Osteoblast (primary cell): ENCODE measurements around the gene KIT. TPM values are rescaled to one million over a fixed set of nuclear protein-coding genes. Genes with fewer than 3 reads are reported as not detected.

Experiments used
- DNase-seq: peaks from one replicate; pipeline ENCODE4 v3.0.0; 2011; ENCODE audit warnings: low spot score, mixed read lengths; ENCODE audit not compliant: insufficient read length; ENCODE audit errors: missing footprints
- H2AFZ ChIP-seq: 2 replicates; pipeline ENCODE4 v1.6.0; 2011; ENCODE audit warnings: mild to moderate bottlenecking, low read length
- H3K27ac ChIP-seq: 2 replicates; pipeline ENCODE4 v1.5.1; 2011; ENCODE audit warnings: mild to moderate bottlenecking, low read depth, low read length, moderate library complexity
- H3K27me3 ChIP-seq: 2 replicates; pipeline ENCODE4 v1.6.0; 2012; ENCODE audit warnings: mild to moderate bottlenecking, control low read depth, inconsistent platforms, low read length, moderate library complexity; ENCODE audit not compliant: insufficient read depth
- H3K36me3 ChIP-seq: 2 replicates; pipeline ENCODE4 v1.5.1; 2011; ENCODE audit warnings: mild to moderate bottlenecking, low read length, control low read depth, moderate library complexity; ENCODE audit not compliant: insufficient read depth
- H3K4me1 ChIP-seq: 2 replicates; pipeline ENCODE4 v1.5.1; 2011; ENCODE audit warnings: mild to moderate bottlenecking, low read length, control low read depth, moderate library complexity; ENCODE audit not compliant: insufficient read depth
- H3K4me2 ChIP-seq: 2 replicates; pipeline ENCODE4 v1.6.0; 2011; ENCODE audit warnings: mild to moderate bottlenecking, low read length; ENCODE audit not compliant: insufficient read depth
- H3K4me3 ChIP-seq: fragments of 200-600 bp; sonication (generic); 3 replicates; pipeline ENCODE4 v1.5.1; 2012; ENCODE audit warnings: mild to moderate bottlenecking, low read length, inconsistent platforms; ENCODE audit not compliant: insufficient read depth
- H3K79me2 ChIP-seq: 2 replicates; pipeline ENCODE4 v1.6.0; 2012; ENCODE audit warnings: mild to moderate bottlenecking, low read length, control low read depth, inconsistent platforms; ENCODE audit not compliant: insufficient read depth
- H3K9me3 ChIP-seq: 2 replicates; pipeline ENCODE4 v1.5.1; 2011; ENCODE audit warnings: low read depth, low read length, control low read depth
- H4K20me1 ChIP-seq: 2 replicates; pipeline ENCODE4 v1.6.0; 2012; ENCODE audit warnings: mild to moderate bottlenecking, low read length, control low read depth; ENCODE audit not compliant: insufficient read depth
- total RNA-seq: library from RNA; depleted of rRNA; stranded (reverse); fragments of >200 nt; gene quantifications from 2 replicates; pipeline ENCODE4 v1.2.3, GENCODE V29; 2012
- TF ChIP-seq, protein P1 (sequence below): IDR thresholded peaks from 2 replicates; pipeline ENCODE4 v1.5.1; 2011; ENCODE audit warnings: mild to moderate bottlenecking, low read depth, low read length, moderate library complexity; ENCODE audit errors: extremely low read depth

Gene KIT
- total RNA-seq, 1 donor = 0.36 TPM

DNA sequence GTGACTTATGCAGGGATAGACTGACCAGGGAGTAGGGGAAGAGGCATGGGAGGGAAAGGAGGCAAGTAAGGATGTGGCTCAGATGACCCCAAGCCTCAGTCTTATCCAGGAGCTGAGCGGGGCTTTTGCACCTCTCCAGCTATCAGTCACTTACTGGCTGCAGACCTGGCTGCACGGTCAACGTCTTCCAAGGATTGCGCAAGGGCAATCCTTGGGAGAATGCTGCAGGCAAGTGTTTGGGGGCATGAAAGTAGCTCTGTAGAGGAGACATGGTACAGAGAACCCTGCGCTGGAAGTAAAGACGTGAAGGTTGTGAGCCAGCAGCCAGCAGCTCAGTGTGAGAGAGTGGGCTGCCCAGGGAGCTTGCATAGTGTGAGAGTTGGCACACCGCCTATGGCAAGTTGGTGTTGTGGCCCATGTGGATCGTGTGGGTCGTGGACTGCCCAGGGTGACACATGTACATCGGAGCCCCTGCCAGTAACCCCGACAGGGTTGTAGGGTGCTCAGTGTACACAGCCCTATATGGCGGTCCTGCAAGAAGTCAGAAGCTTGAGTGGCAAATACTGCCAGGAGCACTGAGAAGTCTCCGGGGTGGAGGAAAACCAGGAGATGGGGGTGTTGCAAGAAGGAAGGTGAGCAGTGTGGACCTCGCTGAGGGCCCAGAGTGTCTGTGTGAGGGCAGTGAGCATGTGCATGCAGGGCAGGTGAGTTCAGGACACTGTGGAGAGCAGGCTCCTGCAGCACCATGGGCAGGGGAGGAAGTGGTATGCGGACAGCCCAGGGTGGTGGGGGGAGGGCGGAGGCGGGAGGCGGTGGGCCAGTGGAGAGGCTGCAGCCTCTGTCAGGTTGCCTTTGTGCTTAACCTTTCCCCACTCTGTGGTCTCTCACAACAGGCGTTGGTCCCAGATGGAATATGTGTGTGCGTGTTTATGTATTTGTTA lies 50.9 kb downstream of the KIT start:
- H2AFZ ChIP-seq = no peak overlapping the region
- H3K79me2 ChIP-seq = no peaks in the 10 kb centered on the region
- no peaks in the 10 kb centered on the region for H4K20me1 ChIP-seq
- H3K4me3 ChIP-seq = no peak overlapping the region
- no peak overlapping the region for H3K4me2 ChIP-seq
- H3K4me1 ChIP-seq = no peaks in the 10 kb centered on the region
- DNase-seq = no peak
- H3K27ac ChIP-seq = no peak overlapping the region
- H3K27me3 ChIP-seq = no peaks in the 10 kb centered on the region
- H3K9me3 ChIP-seq = no peaks in the 10 kb centered on the region
- TF ChIP-seq, protein P1, sequence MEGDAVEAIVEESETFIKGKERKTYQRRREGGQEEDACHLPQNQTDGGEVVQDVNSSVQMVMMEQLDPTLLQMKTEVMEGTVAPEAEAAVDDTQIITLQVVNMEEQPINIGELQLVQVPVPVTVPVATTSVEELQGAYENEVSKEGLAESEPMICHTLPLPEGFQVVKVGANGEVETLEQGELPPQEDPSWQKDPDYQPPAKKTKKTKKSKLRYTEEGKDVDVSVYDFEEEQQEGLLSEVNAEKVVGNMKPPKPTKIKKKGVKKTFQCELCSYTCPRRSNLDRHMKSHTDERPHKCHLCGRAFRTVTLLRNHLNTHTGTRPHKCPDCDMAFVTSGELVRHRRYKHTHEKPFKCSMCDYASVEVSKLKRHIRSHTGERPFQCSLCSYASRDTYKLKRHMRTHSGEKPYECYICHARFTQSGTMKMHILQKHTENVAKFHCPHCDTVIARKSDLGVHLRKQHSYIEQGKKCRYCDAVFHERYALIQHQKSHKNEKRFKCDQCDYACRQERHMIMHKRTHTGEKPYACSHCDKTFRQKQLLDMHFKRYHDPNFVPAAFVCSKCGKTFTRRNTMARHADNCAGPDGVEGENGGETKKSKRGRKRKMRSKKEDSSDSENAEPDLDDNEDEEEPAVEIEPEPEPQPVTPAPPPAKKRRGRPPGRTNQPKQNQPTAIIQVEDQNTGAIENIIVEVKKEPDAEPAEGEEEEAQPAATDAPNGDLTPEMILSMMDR = no peak
- H3K36me3 ChIP-seq = no peaks in the 10 kb centered on the region

GRCh38 chr4:54709400-54709799 lies 51.6 kb downstream of the KIT start:
- H3K27me3 ChIP-seq = no peaks in the 10 kb centered on the region
- no peak overlapping the region for H3K27ac ChIP-seq
- H3K4me1 ChIP-seq = no peaks in the 10 kb centered on the region
- no peak overlapping the region for H2AFZ ChIP-seq
- H3K4me3 ChIP-seq = no peak overlapping the region
- DNase-seq = no peak
- TF ChIP-seq, protein P1 = no peak
- H4K20me1 ChIP-seq = no peaks in the 10 kb centered on the region
- no peaks in the 10 kb centered on the region for H3K79me2 ChIP-seq
- no peaks in the 10 kb centered on the region for H3K9me3 ChIP-seq
- H3K36me3 ChIP-seq = no peaks in the 10 kb centered on the region
- H3K4me2 ChIP-seq = no peak overlapping the region

DNA sequence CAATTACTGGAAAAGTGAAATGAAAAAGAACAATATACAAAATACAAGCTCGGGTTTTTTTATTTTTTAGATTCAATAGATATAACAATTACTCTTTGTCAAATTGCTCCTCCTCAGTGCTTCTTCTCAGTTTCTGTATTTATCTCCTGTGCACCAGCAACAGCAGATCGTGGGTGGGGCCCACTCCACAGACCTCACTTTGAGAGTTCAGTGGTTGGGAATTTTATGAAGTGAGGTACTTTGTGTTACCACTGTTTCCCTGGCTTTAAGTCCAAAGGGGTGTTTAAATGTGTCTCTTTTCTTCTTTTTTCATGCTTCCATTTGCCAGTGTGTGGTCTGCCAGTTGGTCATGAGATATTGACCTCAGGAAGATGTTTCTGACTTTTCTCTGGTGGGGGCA lies 54.4 kb downstream of the KIT start:
- Histone ChIP-seq H3K4me2 (no peak overlapping the region), H2AFZ (no peak overlapping the region), H3K36me3 (no peaks in the 10 kb centered on the region), H3K27ac (no peak overlapping the region), H3K9me3 (no peaks in the 10 kb centered on the region), H3K79me2 (no peaks in the 10 kb centered on the region), H3K27me3 (no peaks in the 10 kb centered on the region), H3K4me1 (no peaks in the 10 kb centered on the region), H3K4me3 (no peak overlapping the region), H4K20me1 (no peaks in the 10 kb centered on the region)
- DNase-seq = no peak
- TF ChIP-seq, protein P1 = no peak

DNA sequence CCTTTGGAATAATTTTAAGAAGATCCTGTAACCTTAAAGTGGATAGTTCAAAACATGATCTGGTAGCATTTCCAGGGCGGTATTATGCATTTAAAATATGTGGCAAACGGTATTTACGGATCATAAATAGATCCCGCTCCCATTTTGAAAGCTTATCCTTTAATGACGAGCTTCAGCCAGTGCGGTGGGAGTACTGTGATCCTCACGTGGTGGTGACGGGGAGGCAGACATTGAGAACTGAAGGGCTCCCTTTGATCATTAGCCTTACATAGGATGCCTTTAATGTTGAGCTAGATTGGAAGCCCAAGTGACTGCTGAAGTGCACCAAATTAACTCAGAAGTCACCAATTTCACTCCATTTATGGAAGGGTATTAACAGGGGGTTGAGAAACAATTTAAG lies 56.9 kb downstream of the KIT start:
- Histone ChIP-seq H3K79me2 (no peaks in the 10 kb centered on the region), H4K20me1 (no peaks in the 10 kb centered on the region), H3K36me3 (no peaks in the 10 kb centered on the region), H2AFZ (no peak overlapping the region), H3K4me3 (no peak overlapping the region), H3K9me3 (no peaks in the 10 kb centered on the region), H3K4me2 (no peak overlapping the region), H3K27ac (no peak overlapping the region), H3K27me3 (no peaks in the 10 kb centered on the region), H3K4me1 (no peaks in the 10 kb centered on the region)
- no peak for DNase-seq
- TF ChIP-seq, protein P1 = no peak
